MV-4-11 (cell line): ENCODE data around the gene SH3GL2.
A peak's percentile ranks its signal among the peaks of the same experiment; 100 is the strongest.

ENCODE experiments used
- DNase-seq: peaks from one replicate; lab custom pipeline; 2025; lab: John Stamatoyannopoulos, UW

SH3GL2 gene

DNA sequence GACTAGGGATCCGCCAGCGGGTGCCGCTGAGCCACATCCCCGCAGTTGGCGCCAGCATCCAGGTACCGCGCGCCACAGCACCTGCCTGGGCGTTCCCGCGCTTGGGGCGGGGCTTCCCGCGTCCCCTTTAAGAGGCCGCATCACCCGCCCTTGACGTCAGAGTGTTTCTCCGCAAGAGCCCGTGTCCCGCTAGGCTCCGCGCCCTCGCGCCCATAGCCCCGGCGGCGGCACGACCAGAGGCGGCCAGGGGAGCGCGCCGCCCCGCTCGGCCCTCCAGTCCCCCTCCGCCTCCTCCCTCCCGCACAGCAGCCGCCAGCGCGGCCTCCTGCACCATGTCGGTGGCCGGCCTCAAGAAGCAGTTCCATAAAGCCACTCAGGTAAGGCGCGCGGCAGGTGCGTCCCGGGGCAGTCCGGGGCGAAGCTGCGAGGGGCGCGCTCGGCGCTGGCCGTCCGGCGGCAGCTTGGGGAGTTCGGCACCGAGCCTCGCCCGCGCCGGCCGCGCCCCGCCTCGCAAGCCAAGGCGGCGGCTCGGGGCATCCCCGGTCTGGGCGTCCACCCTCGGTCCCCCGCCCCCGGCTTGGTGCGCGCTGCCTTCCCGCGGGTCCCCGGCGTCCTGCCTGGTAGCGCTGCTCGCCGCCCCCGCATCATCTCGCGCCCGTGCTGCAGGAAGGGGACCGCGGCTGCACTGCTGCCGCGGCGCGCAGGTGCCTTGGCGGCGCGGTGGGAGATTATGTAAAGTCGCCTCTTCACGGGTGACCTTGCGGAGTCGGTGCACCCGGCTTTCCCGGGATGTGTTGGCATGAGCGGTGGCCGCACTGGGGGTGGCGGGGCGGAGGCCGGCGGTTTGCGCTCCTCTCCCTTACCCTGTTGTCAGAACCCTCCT lies at the start of gene SH3GL2:
TSS of gene SH3GL2 (plus strand) at position 156 of the 883 bp plus-strand sequence.
- no peak for DNase-seq

DNA sequence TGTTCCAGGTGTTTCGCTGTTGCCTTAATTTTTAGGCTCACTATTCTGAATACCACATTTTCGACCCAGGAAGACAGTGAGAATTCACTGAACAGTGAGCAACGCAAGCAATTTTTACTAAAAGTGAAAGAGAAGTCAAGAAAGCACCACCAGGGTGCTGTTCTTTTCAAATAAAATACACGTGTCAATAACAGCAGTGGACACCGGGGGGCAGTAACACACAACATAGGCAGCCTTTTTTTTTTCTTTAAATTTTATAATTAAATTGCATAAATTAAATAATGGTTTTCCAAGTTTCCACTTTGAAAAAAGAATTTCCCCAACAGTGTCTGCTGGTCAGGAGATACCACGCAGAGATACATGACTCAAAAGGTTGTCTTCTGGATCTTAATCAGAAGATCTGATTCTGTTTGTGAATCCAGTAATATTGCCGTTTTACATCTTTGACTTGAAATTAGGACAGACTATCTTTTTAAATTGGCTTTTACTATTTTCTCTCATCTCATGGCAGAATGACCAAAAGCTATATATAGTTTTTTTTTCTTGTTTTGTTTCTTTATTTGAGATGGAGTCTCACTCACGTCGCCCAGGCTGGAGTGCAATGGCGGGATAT lies 47.1 kb upstream of the SH3GL2 start:
- DNase-seq: peak; percentile 26

- DNase-seq: no peak
Measured at GRCh38 chr9:17532461-17532860, 46.4 kb upstream of the SH3GL2 start.

GRCh38 chr9:17535176-17535575 lies 43.7 kb upstream of the SH3GL2 start:
- no peak for DNase-seq

GRCh38 chr9:17536027-17536426 lies 42.8 kb upstream of the SH3GL2 start:
- DNase-seq: no peak

- no peak for DNase-seq
Measured at GRCh38 chr9:17551023-17551422, 27.8 kb upstream of the SH3GL2 start.

- DNase-seq: no peak
Measured at GRCh38 chr9:17555362-17556054, 23.4 kb upstream of the SH3GL2 start.

GRCh38 chr9:17556255-17556654 lies 22.6 kb upstream of the SH3GL2 start:
- DNase-seq: no peak

- DNase-seq: no peak
Measured at GRCh38 chr9:17556935-17557334, 21.9 kb upstream of the SH3GL2 start.

GRCh38 chr9:17571825-17572224 lies 7.0 kb upstream of the SH3GL2 start:
- DNase-seq: no peak

GRCh38 chr9:17574342-17574741 lies 4.5 kb upstream of the SH3GL2 start:
- DNase-seq: no peak

- DNase-seq: no peak
Measured at GRCh38 chr9:17578577-17578910, 322 bp upstream of the SH3GL2 start.

DNA sequence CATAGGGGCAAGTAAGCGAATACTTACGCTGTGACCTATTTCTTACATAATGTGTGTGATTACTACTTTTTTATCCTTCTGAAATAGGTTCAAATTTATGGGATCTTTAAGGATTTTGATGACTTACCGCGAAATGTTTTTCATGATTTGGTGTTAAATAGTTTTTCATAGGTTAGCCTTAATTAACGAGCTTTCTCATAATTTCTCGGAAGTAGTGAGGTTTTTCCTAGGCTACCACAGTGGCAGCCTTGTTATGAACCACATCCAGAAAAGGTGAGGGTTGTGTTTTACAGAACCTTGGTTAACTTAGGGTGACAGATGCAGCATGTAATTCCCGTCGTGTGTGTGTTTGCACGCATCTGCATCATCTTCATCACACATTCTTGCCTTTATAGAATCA lies 1.3 kb downstream of the SH3GL2 start:
- DNase-seq: no peak

DNA sequence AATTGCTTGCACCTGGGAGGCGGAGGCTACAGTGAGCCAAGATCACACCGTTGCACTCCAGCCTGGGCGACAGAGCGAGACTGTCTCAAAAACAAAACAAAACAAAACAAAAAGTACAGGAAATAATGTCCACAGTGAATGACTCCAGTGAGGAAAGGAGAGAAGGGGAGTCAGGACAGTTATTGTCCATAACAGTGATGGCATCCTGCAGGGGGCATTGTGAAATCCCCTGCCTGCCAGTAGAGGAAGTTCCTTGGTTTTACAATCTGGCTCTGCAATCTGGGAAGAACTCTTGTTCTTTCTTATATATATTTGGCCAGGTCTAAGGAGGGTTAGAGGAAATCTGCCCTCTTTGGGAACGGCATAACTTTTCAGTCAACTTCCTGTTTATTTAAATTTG lies 8.2 kb downstream of the SH3GL2 start:
- DNase-seq: peak; percentile 25

DNA sequence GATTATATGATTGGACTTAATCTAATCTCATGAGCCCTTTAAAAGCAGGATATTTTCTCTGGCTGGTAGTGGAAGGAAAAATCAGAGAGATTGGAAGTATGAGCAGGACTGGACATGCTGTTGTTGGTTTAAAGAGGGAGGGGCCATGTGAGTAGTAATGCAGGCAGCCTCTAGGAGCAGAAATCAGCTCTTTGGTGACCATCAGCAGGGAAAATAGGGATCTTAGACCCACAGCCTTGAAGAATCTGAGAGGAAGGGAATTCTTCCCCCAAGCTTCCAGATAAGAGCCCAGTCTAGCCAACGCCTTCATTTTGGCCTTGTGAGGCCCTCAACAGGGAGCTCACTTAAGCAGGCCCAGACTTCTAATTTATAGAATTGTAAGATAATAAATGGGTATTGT lies 9.5 kb downstream of the SH3GL2 start:
- DNase-seq: no peak

DNA sequence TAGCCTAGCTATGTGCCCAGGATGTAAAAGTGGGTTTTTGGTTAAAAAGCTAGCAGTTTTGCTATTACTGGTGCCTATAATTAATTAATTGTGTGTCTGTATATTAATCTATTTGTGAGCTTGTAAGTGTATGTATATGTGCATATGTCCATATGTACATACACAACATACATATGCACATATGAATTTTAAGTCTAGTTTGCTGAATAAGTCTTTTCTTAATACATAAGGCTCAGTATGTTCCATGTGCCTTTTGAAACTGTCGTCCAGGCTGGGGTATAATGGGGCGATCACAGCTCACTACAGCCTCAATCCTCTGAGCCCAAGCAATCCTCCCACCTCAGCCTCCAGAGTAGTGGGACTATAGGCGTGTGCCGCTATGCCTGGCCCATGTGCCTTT lies 10.1 kb downstream of the SH3GL2 start:
- no peak for DNase-seq

DNA sequence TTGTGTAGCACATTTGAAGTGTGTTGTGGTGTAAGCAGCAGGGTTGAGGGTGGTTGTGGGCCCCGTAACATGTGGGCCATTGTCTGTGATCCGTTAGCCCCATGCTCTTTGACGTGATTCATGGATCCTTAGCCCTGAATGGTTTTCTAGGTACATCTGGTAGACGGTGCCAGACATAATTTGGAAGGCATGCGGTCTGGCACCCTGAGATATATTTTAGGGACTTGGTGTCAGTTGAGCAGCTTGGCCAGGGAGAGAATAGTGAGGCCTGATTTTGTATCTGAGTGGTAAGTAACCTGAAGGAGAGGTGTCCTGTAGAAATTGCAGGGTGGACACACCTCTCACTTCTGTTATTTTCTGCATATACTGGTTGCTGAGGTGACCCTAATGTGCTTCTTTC lies 10.9 kb downstream of the SH3GL2 start:
- no peak for DNase-seq

DNA sequence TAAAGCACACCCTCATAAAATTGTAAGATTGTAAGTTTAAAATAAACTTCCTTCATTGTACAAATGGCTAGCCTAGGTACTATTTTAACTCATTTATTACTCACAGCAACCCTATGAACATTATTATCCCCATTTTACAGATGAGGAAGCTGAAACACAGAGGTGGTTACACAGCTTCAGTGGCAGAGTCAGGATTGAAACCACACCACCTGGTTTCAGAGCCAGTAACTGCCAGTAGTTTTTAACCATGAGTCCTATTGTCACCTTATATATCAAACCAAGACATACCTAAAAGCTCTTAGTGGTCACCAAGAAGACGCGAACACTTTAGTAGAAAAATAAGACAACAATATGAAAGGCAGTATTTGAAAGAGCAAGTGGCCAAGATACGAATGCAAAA lies 16.1 kb downstream of the SH3GL2 start:
- no peak for DNase-seq

DNA sequence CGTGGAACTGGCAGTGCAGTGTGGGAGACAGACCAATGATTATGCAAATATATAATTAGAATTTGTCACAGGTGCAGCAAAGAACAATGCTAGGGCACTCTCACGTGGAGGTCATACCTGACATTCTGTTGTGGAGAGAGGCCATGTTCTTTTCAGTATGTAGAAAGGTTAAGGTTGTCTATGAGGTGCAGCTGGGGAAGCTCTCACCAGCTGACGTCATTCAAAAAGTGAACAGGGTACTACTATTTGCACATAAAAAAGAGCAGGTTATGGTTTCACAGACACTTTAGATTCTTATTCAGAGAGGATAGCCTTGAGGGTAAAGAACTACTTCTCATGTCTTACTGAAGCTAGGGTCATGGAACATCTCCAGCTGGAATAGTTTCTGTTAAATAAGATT lies 19.1 kb downstream of the SH3GL2 start:
- DNase-seq: no peak

GRCh38 chr9:17600962-17601593 lies 22.2 kb downstream of the SH3GL2 start:
- peak; percentile 86 for DNase-seq

DNA sequence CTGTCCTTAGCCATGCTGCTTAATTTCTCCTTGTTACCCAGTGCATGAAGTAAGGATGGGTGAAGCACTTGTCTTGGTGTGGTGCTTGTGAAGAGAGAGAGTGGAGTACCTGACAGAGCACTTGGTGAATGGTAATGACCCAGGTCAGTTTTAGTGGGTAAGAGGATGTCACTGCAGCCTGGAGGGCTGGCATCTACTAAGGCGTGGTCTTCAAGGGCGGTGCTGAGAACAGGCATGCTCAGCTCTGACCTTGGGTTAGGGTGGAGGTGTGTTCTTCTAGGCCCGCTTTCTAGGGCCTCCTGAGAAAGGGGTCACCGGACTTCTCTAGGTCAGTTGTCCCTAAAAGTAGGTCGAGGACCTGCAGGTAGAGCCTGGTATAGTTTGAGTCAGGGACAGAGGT lies 25.7 kb downstream of the SH3GL2 start:
- DNase-seq: no peak

- DNase-seq: no peak
Measured at GRCh38 chr9:17609312-17610005, 30.6 kb downstream of the SH3GL2 start.
